H9 (cell line): ENCODE measurements around the gene SH3BP2. TPM values are rescaled to one million over a fixed set of nuclear protein-coding genes. Genes with fewer than 3 reads are reported as not detected.

Experiments
- DNase-seq: peaks from one replicate; pipeline ENCODE4 v3.0.0-alpha.2; 2017
- H2AFZ ChIP-seq: one replicate; pipeline ENCODE4 v1.6.1; 2013; ENCODE audit warnings: mild to moderate bottlenecking, low read length, control low read depth, moderate library complexity
- H2AK5ac ChIP-seq: 2 replicates; pipeline ENCODE4 v1.6.1; 2013; ENCODE audit warnings: low read length, control low read depth, mixed read lengths; ENCODE audit not compliant: insufficient read length
- H2BK120ac ChIP-seq: one replicate; pipeline ENCODE4 v1.6.1; 2013; ENCODE audit warnings: low read depth, mild to moderate bottlenecking, low read length, control low read depth, inconsistent platforms; ENCODE audit not compliant: poor library complexity, severe bottlenecking
- H2BK12ac ChIP-seq: 2 replicates; pipeline ENCODE4 v1.6.1; 2013; ENCODE audit warnings: low read length, control low read depth, mixed read lengths, low read depth; ENCODE audit not compliant: insufficient read length
- H2BK15ac ChIP-seq: 2 replicates; pipeline ENCODE4 v1.6.1; 2013; ENCODE audit warnings: low read depth, low read length, control low read depth
- H2BK20ac ChIP-seq: one replicate; pipeline ENCODE4 v1.6.1; 2013; ENCODE audit warnings: low read depth, mild to moderate bottlenecking, low read length, control low read depth, inconsistent platforms; ENCODE audit not compliant: poor library complexity, severe bottlenecking
- H2BK5ac ChIP-seq: 2 replicates; pipeline ENCODE4 v1.6.1; 2013; ENCODE audit warnings: low read length, control low read depth, mixed read lengths; ENCODE audit not compliant: insufficient read length
- H3K14ac ChIP-seq: 2 replicates; pipeline ENCODE4 v1.6.1; 2013; ENCODE audit warnings: low read length, control low read depth; ENCODE audit not compliant: insufficient read depth
- H3K18ac ChIP-seq: 2 replicates; pipeline ENCODE4 v1.6.1; 2013; ENCODE audit warnings: low read depth, mild to moderate bottlenecking, mixed read lengths, low read length, control low read depth; ENCODE audit not compliant: insufficient read length
- H3K23ac ChIP-seq: 2 replicates; pipeline ENCODE4 v1.6.1; 2013; ENCODE audit warnings: low read length, control low read depth, mixed read lengths, low read depth; ENCODE audit not compliant: insufficient read length
- H3K23me2 ChIP-seq: 2 replicates; pipeline ENCODE4 v1.6.1; 2013; ENCODE audit warnings: low read depth, mild to moderate bottlenecking, mixed read lengths, low read length, control low read depth; ENCODE audit not compliant: insufficient read length, poor library complexity, severe bottlenecking
- H3K27ac ChIP-seq: 2 replicates; pipeline ENCODE4 v1.5.1; 2013; ENCODE audit warnings: low read length, control low read depth, mixed read lengths, low read depth; ENCODE audit not compliant: insufficient read length
- H3K27me3 ChIP-seq: 2 replicates; pipeline ENCODE4 v1.6.1; 2013; ENCODE audit warnings: low read length, control low read depth, inconsistent platforms; ENCODE audit not compliant: insufficient read depth
- H3K4ac ChIP-seq: 2 replicates; pipeline ENCODE4 v1.6.1; 2013; ENCODE audit warnings: low read depth, mild to moderate bottlenecking, control low read depth, inconsistent platforms, low read length, moderate library complexity
- H3K4me1 ChIP-seq: 2 replicates; pipeline ENCODE4 v1.6.1; 2013; ENCODE audit warnings: low read length, control low read depth, inconsistent platforms; ENCODE audit not compliant: insufficient read depth
- H3K4me2 ChIP-seq: 2 replicates; pipeline ENCODE4 v1.6.1; 2013; ENCODE audit warnings: low read length, control low read depth, mixed read lengths; ENCODE audit not compliant: insufficient read length, insufficient read depth
- H3K56ac ChIP-seq: 2 replicates; pipeline ENCODE4 v1.6.1; 2013; ENCODE audit warnings: low read depth, mild to moderate bottlenecking, mixed read lengths, low read length, control low read depth; ENCODE audit not compliant: insufficient read length
- H3K79me1 ChIP-seq: 2 replicates; pipeline ENCODE4 v1.6.1; 2013; ENCODE audit warnings: low read depth, mild to moderate bottlenecking, moderate library complexity, low read length, control low read depth, inconsistent platforms; ENCODE audit not compliant: insufficient read depth, poor library complexity, severe bottlenecking
- H3K79me2 ChIP-seq: 2 replicates; pipeline ENCODE4 v1.6.1; 2013; ENCODE audit warnings: low read length, control low read depth, inconsistent platforms; ENCODE audit not compliant: insufficient read depth
- H3K9ac ChIP-seq: 2 replicates; pipeline ENCODE4 v1.6.1; 2013; ENCODE audit warnings: low read length, control low read depth, mixed read lengths; ENCODE audit not compliant: insufficient read length; ENCODE audit errors: extremely low read depth
- H3K9me3 ChIP-seq: one replicate; pipeline ENCODE4 v1.6.1; 2013; ENCODE audit warnings: low read depth, low read length, inconsistent platforms; ENCODE audit not compliant: control insufficient read depth
- H3T11ph ChIP-seq: one replicate; pipeline ENCODE4 v1.6.1; 2013; ENCODE audit warnings: mild to moderate bottlenecking, low read length, control low read depth, inconsistent platforms
- H4K20me1 ChIP-seq: one replicate; pipeline ENCODE4 v1.6.1; 2013; ENCODE audit not compliant: control insufficient read depth, insufficient read length, insufficient read depth
- H4K5ac ChIP-seq: 2 replicates; pipeline ENCODE4 v1.6.1; 2013; ENCODE audit warnings: low read depth, mild to moderate bottlenecking, mixed read lengths, low read length, control low read depth; ENCODE audit not compliant: insufficient read length
- H4K8ac ChIP-seq: replicated peaks from 2 replicates; pipeline ENCODE4 v1.6.1; 2013; ENCODE audit warnings: low read length, control low read depth, mixed read lengths, low read depth; ENCODE audit not compliant: insufficient read length
- H4K91ac ChIP-seq: 2 replicates; pipeline ENCODE4 v1.6.1; 2013; ENCODE audit warnings: low read depth, mild to moderate bottlenecking, moderate library complexity, mixed read lengths, low read length, control low read depth; ENCODE audit not compliant: insufficient read length
- H3K27ac Mint-ChIP-seq, 3 experiments: 2 replicates in 2 of 3; 3 replicates in 1 of 3; pipeline ENCODE4 v1.8.0; 2020 to 2021; ENCODE audit warnings: mixed read lengths in 3 of 3, mild to moderate bottlenecking in 1 of 3, moderate library complexity in 1 of 3
- H3K27me3 Mint-ChIP-seq: 2 replicates; pipeline ENCODE4 v1.8.0; 2021; ENCODE audit warnings: low read depth, mild to moderate bottlenecking, moderate library complexity, mixed read lengths
- H3K36me3 Mint-ChIP-seq, 3 experiments: 2 replicates in 2 of 3; 3 replicates in 1 of 3; pipeline ENCODE4 v1.8.0; 2020 to 2021; ENCODE audit warnings: low read depth in 3 of 3, mixed read lengths in 3 of 3; ENCODE audit not compliant: insufficient read depth in 1 of 3
- H3K4me1 Mint-ChIP-seq, 2 experiments: 2 replicates each; pipeline ENCODE4 v1.8.0; 2020; ENCODE audit warnings: mixed read lengths in 2 of 2
- H3K4me3 Mint-ChIP-seq, 2 experiments: 2 replicates in 1 of 2; 3 replicates in 1 of 2; pipeline ENCODE4 v1.8.0; 2020 to 2021; ENCODE audit warnings: mild to moderate bottlenecking in 2 of 2, mixed read lengths in 2 of 2, moderate library complexity in 1 of 2
- H3K9me3 Mint-ChIP-seq, 2 experiments: 2 replicates in 1 of 2; 3 replicates in 1 of 2; pipeline ENCODE4 v1.8.0; 2020; ENCODE audit warnings: mild to moderate bottlenecking in 2 of 2, mixed read lengths in 2 of 2, moderate library complexity in 1 of 2
- CTCF ChIP-seq: fragments of 200-600 bp; sonication (generic); conservative IDR thresholded peaks from 3 replicates; pipeline ENCODE4 v1.8.0; 2021; ENCODE audit warnings: antibody characterized with exemption, mild to moderate bottlenecking
- WGBS: extraction: QIAGEN DNeasy Blood & Tissue Kit; methylation state at CpG from one replicate; pipeline ENCODE4 v1.1.7; 2013; ENCODE audit warnings: missing lambda C conversion rate, low lambda C conversion rate, mixed read lengths; ENCODE audit not compliant: insufficient read length; ENCODE audit errors: extremely low coverage; 5-methylcytosine and 5-hydroxymethylcytosine counted together
- total RNA-seq: library from RNA; stranded (reverse); gene quantifications from 2 replicates; pipeline ENCODE4 v1.2.1, GENCODE V29; 2021

SH3BP2 gene
- total RNA-seq, 1 experiment from 2014 or later: 37.6 TPM

GRCh38 chr4:2874861-2875260 lies 82.0 kb downstream of the SH3BP2 start:
- Histone ChIP-seq H3K9ac (no peak overlapping the region), H3K79me2 (peaks cover 8% of the 10 kb centered on the region; the same call in 1 of the 2 replicates), H2AFZ (no peak overlapping the region), H2BK15ac (no peak overlapping the region), H3K56ac (no peak overlapping the region), H3K27me3 (no peaks in the 10 kb centered on the region), H2BK12ac (no peak overlapping the region), H3K4ac (no peak overlapping the region), H3K9me3 (no peaks in the 10 kb centered on the region), H3K23ac (no peak overlapping the region), H4K91ac (no peak overlapping the region), H4K5ac (no peak overlapping the region), H4K8ac (no peak overlapping the region), H2BK120ac (no peak overlapping the region), H4K20me1 (no peaks in the 10 kb centered on the region), H3K14ac (no peak overlapping the region), H3K23me2 (no peaks in the 10 kb centered on the region), H2BK5ac (no peak overlapping the region), H3K4me2 (no peak overlapping the region), H3K18ac (no peak overlapping the region), H2BK20ac (peak overlapping the region; percentile 26), H3K27ac (no peak overlapping the region), H3T11ph (no peak overlapping the region), H3K79me1 (no peaks in the 10 kb centered on the region), H2AK5ac (no peak overlapping the region), H3K4me1 (no peaks in the 10 kb centered on the region)
- Mint-ChIP-seq H3K4me3 (no peak overlapping the region), H3K36me3 (peaks cover 16 to 34% (median 23%) of the 10 kb centered on the region in 3 experiments; a peak in 6 of 7 replicates), H3K27me3 (no peaks in the 10 kb centered on the region), H3K9me3 (no peaks in the 10 kb centered on the region), H3K27ac (no peak overlapping the region), H3K4me1 (peaks cover 2 to 18% of the 10 kb centered on the region in 2 experiments; a peak in 3 of 4 replicates)
- no peak for TF ChIP-seq CTCF
- WGBS: no CpG with 5 or more reads among the region's 7 CpGs
- DNase-seq: no peak
